MM.1S (cell line): ENCODE measurements around the gene LIPJ.

Source experiments
- DNase-seq: peaks from one replicate; pipeline ENCODE4 v3.0.0-alpha.2; 2015
- H2AFZ ChIP-seq: fragments of 300-600 bp; sonication (generic); 2 replicates; pipeline ENCODE4 v1.6.0; 2016; ENCODE audit warnings: antibody characterized with exemption, low read length
- H3F3A ChIP-seq: fragments of 300-600 bp; sonication (generic); 2 replicates; pipeline ENCODE4 v1.6.1; 2016; ENCODE audit warnings: mild to moderate bottlenecking, antibody characterized with exemption, low read length, moderate library complexity, mixed read lengths; ENCODE audit not compliant: insufficient read depth
- H3K27ac ChIP-seq: fragments of 300-600 bp; sonication (generic); 2 replicates; pipeline ENCODE4 v1.5.1; 2016; ENCODE audit warnings: mild to moderate bottlenecking, low read length
- H3K27me3 ChIP-seq: fragments of 300-600 bp; sonication (generic); replicated peaks from 2 replicates; pipeline ENCODE4 v1.6.0; 2016; ENCODE audit warnings: low read length; ENCODE audit not compliant: insufficient read depth
- H3K36me3 ChIP-seq: fragments of 300-600 bp; sonication (generic); replicated peaks from 2 replicates; pipeline ENCODE4 v1.6.1; 2016; ENCODE audit warnings: mild to moderate bottlenecking, low read length, mixed read lengths; ENCODE audit not compliant: insufficient read depth
- H3K4me1 ChIP-seq: fragments of 300-600 bp; sonication (generic); 2 replicates; pipeline ENCODE4 v1.6.1; 2016; ENCODE audit warnings: low read length, mixed read lengths
- H3K4me2 ChIP-seq: fragments of 300-600 bp; sonication (generic); 2 replicates; pipeline ENCODE4 v1.6.0; 2016; ENCODE audit warnings: low read depth, low read length
- H3K4me3 ChIP-seq: fragments of 300-600 bp; sonication (generic); 2 replicates; pipeline ENCODE4 v1.5.1; 2016; ENCODE audit warnings: low read length, mixed read lengths
- H3K79me2 ChIP-seq: fragments of 300-600 bp; sonication (generic); 2 replicates; pipeline ENCODE4 v1.6.1; 2016; ENCODE audit warnings: mixed run types, low read length, mixed read lengths
- H3K9ac ChIP-seq: fragments of 300-600 bp; sonication (generic); 2 replicates; pipeline ENCODE4 v1.6.1; 2016; ENCODE audit warnings: low read length, mixed read lengths
- H3K9me2 ChIP-seq: fragments of 300-600 bp; sonication (generic); replicated peaks from 2 replicates; pipeline ENCODE4 v1.6.1; 2016; ENCODE audit warnings: mild to moderate bottlenecking, low read length, mixed read lengths; ENCODE audit not compliant: insufficient read depth
- H3K9me3 ChIP-seq: fragments of 300-600 bp; sonication (generic); replicated peaks from 2 replicates; pipeline ENCODE4 v1.6.1; 2016; ENCODE audit warnings: mild to moderate bottlenecking, low read length, mixed read lengths; ENCODE audit not compliant: insufficient read depth
- H4K20me1 ChIP-seq: fragments of 300-600 bp; sonication (generic); 2 replicates; pipeline ENCODE4 v1.6.1; 2016; ENCODE audit warnings: mild to moderate bottlenecking, low read length, moderate library complexity, mixed read lengths; ENCODE audit not compliant: insufficient read depth
- CTCF ChIP-seq: fragments of 300-600 bp; sonication (generic); IDR thresholded peaks from 2 replicates; pipeline ENCODE4 v1.5.1; 2016; ENCODE audit warnings: antibody characterized with exemption, low read length, mixed read lengths
- EZH2 ChIP-seq: fragments of 300-600 bp; sonication (generic); optimal IDR thresholded peaks from 2 replicates; pipeline ENCODE3; 2017; ENCODE audit warnings: low read depth, mild to moderate bottlenecking, antibody characterized with exemption, low read length, mixed read lengths
- EZH2phosphoT487 ChIP-seq: fragments of 300-600 bp; sonication (generic); IDR thresholded peaks from 2 replicates; pipeline ENCODE4 v1.6.1; 2018; ENCODE audit warnings: antibody characterized with exemption, low read length

The LIPJ gene

GRCh38 chr10:88608052-88608732 is 21.6 kb downstream of the LIPJ start:
- H3K4me2 ChIP-seq, result no peak overlapping the region
- H3K4me1 ChIP-seq, result no peaks in the 10 kb centered on the region
- H3K9me2 ChIP-seq, result no peaks in the 10 kb centered on the region
- H3K9me3 ChIP-seq, result no peaks in the 10 kb centered on the region
- H2AFZ ChIP-seq, result no peak overlapping the region
- no peaks in the 10 kb centered on the region for H3K79me2 ChIP-seq
- H3K36me3 ChIP-seq, result no peaks in the 10 kb centered on the region
- no peaks in the 10 kb centered on the region for H4K20me1 ChIP-seq
- TF ChIP-seq EZH2, result no peak
- no peak for TF ChIP-seq EZH2phosphoT487
- TF ChIP-seq CTCF, result no peak
- no peaks in the 10 kb centered on the region for H3K27me3 ChIP-seq
- no peaks in the 10 kb centered on the region for H3F3A ChIP-seq
- DNase-seq, result no peak
- no peak overlapping the region for H3K27ac ChIP-seq
- H3K4me3 ChIP-seq, result no peak overlapping the region
- no peak overlapping the region for H3K9ac ChIP-seq

GRCh38 chr10:88608780-88609179 is 22.2 kb downstream of the LIPJ start:
- Histone ChIP-seq H3F3A (no peaks in the 10 kb centered on the region), H3K4me2 (no peak overlapping the region), H3K9me2 (no peaks in the 10 kb centered on the region), H2AFZ (no peak overlapping the region), H3K4me1 (no peaks in the 10 kb centered on the region), H3K27ac (no peak overlapping the region), H3K36me3 (no peaks in the 10 kb centered on the region), H3K9me3 (no peaks in the 10 kb centered on the region), H3K4me3 (no peak overlapping the region), H3K27me3 (no peaks in the 10 kb centered on the region), H4K20me1 (no peaks in the 10 kb centered on the region), H3K79me2 (no peaks in the 10 kb centered on the region), H3K9ac (no peak overlapping the region)
- no peak for DNase-seq
- no peak for TF ChIP-seq CTCF
- TF ChIP-seq EZH2phosphoT487, result no peak
- TF ChIP-seq EZH2, result no peak

GRCh38 chr10:88616250-88616977 is 29.9 kb downstream of the LIPJ start:
- Histone ChIP-seq H3K4me1 (no peaks in the 10 kb centered on the region), H3K9me3 (no peaks in the 10 kb centered on the region), H3K27me3 (no peaks in the 10 kb centered on the region), H3K9me2 (no peaks in the 10 kb centered on the region), H3F3A (no peaks in the 10 kb centered on the region), H3K27ac (no peak overlapping the region), H3K4me3 (no peak overlapping the region), H3K36me3 (no peaks in the 10 kb centered on the region), H2AFZ (no peak overlapping the region), H4K20me1 (no peaks in the 10 kb centered on the region), H3K9ac (no peak overlapping the region), H3K4me2 (no peak overlapping the region), H3K79me2 (no peaks in the 10 kb centered on the region)
- TF ChIP-seq CTCF (no peak), EZH2phosphoT487 (no peak), EZH2 (no peak)
- DNase-seq, result no peak
